HepG2 (cell line): ENCODE results near the gene ZSCAN4. TPM values are rescaled to one million over a fixed set of nuclear protein-coding genes. Genes with fewer than 3 reads are reported as not detected.

Experiments used
- ADNP ChIP-seq: sonication (generic); formaldehyde crosslinking; IDR thresholded peaks from 2 replicates; pipeline ENCODE4 v1.4.0; 2020; ENCODE audit warnings: missing genetic modification reagents
- ATRX ChIP-seq: sonication (generic); formaldehyde crosslinking; IDR thresholded peaks from 2 replicates; pipeline ENCODE4 v1.4.0; 2020; ENCODE audit warnings: missing genetic modification reagents, borderline replicate concordance
- CBX5 ChIP-seq: sonication (generic); formaldehyde crosslinking; IDR thresholded peaks from 2 replicates; pipeline ENCODE4 v1.4.0; 2020; ENCODE audit warnings: missing genetic modification reagents, borderline replicate concordance
- DMAP1 ChIP-seq: IDR thresholded peaks from 2 replicates; pipeline ENCODE4 v1.6.1; 2016
- E2F2 ChIP-seq: sonication (generic); formaldehyde crosslinking; IDR thresholded peaks from 2 replicates; pipeline ENCODE4 v1.4.0; 2020; ENCODE audit warnings: missing genetic modification reagents, borderline replicate concordance
- EEA1 ChIP-seq: sonication (generic); formaldehyde crosslinking; IDR thresholded peaks from 2 replicates; pipeline ENCODE4 v1.5.1; 2020; ENCODE audit warnings: mild to moderate bottlenecking, missing genetic modification reagents, borderline replicate concordance
- FOXJ3 ChIP-seq: sonication (generic); formaldehyde crosslinking; IDR thresholded peaks from 2 replicates; pipeline ENCODE4 v1.4.0; 2020; ENCODE audit warnings: missing genetic modification reagents, mild to moderate bottlenecking, borderline replicate concordance
- MAZ ChIP-seq, 2 experiments: sonication (generic) in 1 of 2; formaldehyde crosslinking in 1 of 2; IDR thresholded peaks; 2 replicates each; pipeline versions ENCODE4 v1.5.0 to v1.6.1; 2012 to 2020; ENCODE audit warnings: low read depth in 2 of 2, mild to moderate bottlenecking in 2 of 2, borderline replicate concordance in 1 of 2, improper control_type of control experiment in 1 of 2, low read length in 1 of 2, missing genetic modification reagents in 1 of 2, moderate library complexity in 1 of 2
- MEIS1 ChIP-seq: sonication (generic); formaldehyde crosslinking; IDR thresholded peaks from 2 replicates; pipeline ENCODE4 v1.9.0; 2021; ENCODE audit warnings: mild to moderate bottlenecking, missing genetic modification reagents, moderate library complexity, borderline replicate concordance
- NFATC3 ChIP-seq: sonication (generic); formaldehyde crosslinking; IDR thresholded peaks from 2 replicates; pipeline ENCODE4 v1.5.1; 2020; ENCODE audit warnings: mild to moderate bottlenecking, missing genetic modification reagents
- PAF1 ChIP-seq: IDR thresholded peaks from 2 replicates; pipeline ENCODE4 v1.6.1; 2016; ENCODE audit warnings: missing genetic modification reagents, missing compliant biosample characterization
- PLRG1 ChIP-seq: fragments of 450-650 bp; conservative IDR thresholded peaks from 2 replicates; pipeline ENCODE4 v1.6.1; 2016
- SP140L ChIP-seq: sonication (generic); formaldehyde crosslinking; IDR thresholded peaks from 2 replicates; pipeline ENCODE4 v1.4.0; 2020; ENCODE audit warnings: missing genetic modification reagents, borderline replicate concordance
- SP2 ChIP-seq: sonication (generic); formaldehyde crosslinking; IDR thresholded peaks from 2 replicates; pipeline ENCODE4 v1.5.1; 2020; ENCODE audit warnings: mild to moderate bottlenecking, missing genetic modification reagents
- TP53 ChIP-seq: sonication (generic); formaldehyde crosslinking; conservative IDR thresholded peaks from 2 replicates; pipeline ENCODE4 v1.4.0; 2020; ENCODE audit warnings: missing genetic modification reagents
- UBTF ChIP-seq: sonication (generic); formaldehyde crosslinking; IDR thresholded peaks from 2 replicates; pipeline ENCODE4 v1.4.0; 2020; ENCODE audit warnings: mild to moderate bottlenecking, missing genetic modification reagents
- ZBTB8A ChIP-seq: sonication (generic); formaldehyde crosslinking; IDR thresholded peaks from 2 replicates; pipeline ENCODE4 v1.4.0; 2020; ENCODE audit warnings: mild to moderate bottlenecking, low read depth, missing genetic modification reagents, borderline replicate concordance
- ZNF230 ChIP-seq: sonication (generic); formaldehyde crosslinking; IDR thresholded peaks from 2 replicates; pipeline ENCODE4 v1.4.0; 2020; ENCODE audit warnings: mild to moderate bottlenecking, missing genetic modification reagents
- ZNF280B ChIP-seq: sonication (generic); formaldehyde crosslinking; IDR thresholded peaks from 2 replicates; pipeline ENCODE4 v1.5.0; 2020; ENCODE audit warnings: missing genetic modification reagents, mild to moderate bottlenecking, borderline replicate concordance
- ZNF354B ChIP-seq: sonication (generic); formaldehyde crosslinking; IDR thresholded peaks from 2 replicates; pipeline ENCODE4 v1.8.0; 2022; ENCODE audit warnings: mild to moderate bottlenecking, missing genetic modification reagents
- ZNF430 ChIP-seq: sonication (generic); formaldehyde crosslinking; IDR thresholded peaks from 2 replicates; pipeline ENCODE4 v1.9.0; 2021; ENCODE audit warnings: mild to moderate bottlenecking, missing genetic modification reagents
- ZNF513 ChIP-seq: sonication (generic); formaldehyde crosslinking; conservative IDR thresholded peaks from 2 replicates; pipeline ENCODE4 v1.5.0; 2020; ENCODE audit warnings: missing genetic modification reagents
- ZNF543 ChIP-seq: sonication (generic); formaldehyde crosslinking; IDR thresholded peaks from 2 replicates; pipeline ENCODE4 v1.4.0; 2020; ENCODE audit warnings: mild to moderate bottlenecking, missing genetic modification reagents
- ZNF660 ChIP-seq: sonication (generic); formaldehyde crosslinking; IDR thresholded peaks from 2 replicates; pipeline ENCODE4 v1.5.1; 2020; ENCODE audit warnings: mild to moderate bottlenecking, low read depth, missing genetic modification reagents, borderline replicate concordance
- polyA plus RNA-seq, 8 experiments: library from polyadenylated mRNA; depleted of rRNA in 3 of 8; stranded (reverse) in 7 of 8; unstranded in 1 of 8; fragments of >200 nt; fragmentation: Illumina TruSeq in 4 of 8; extraction: Trizol in 4 of 8; gene quantifications; 2 replicates each; pipeline versions ENCODE4 v1.2.1 to v1.2.3, GENCODE V29; 2011 to 2016; ENCODE audit warnings: low read depth in 4 of 8, missing spikeins in 1 of 8, mixed read lengths in 1 of 8; ENCODE audit not compliant: insufficient read depth in 1 of 8
- total RNA-seq, 5 experiments: library from RNA; depleted of rRNA; stranded (reverse); fragments of >200 nt; fragmentation: Illumina TruSeq; extraction: Trizol; gene quantifications; 2 replicates each; pipeline ENCODE4 v1.2.3, GENCODE V29; 2016; ENCODE audit warnings: low read depth in 1 of 5

ZSCAN4 gene
- total and polyA plus RNA-seq, 2 of the 13 experiments (the other 11 are each of a cell fraction or from before 2014, with no cell fraction given) = 0.60 to 0.73 TPM

GRCh38 chr19:57682226-57682766 lies 13.6 kb downstream of the ZSCAN4 start (continued):
- TF ChIP-seq ZNF513 (no peak), EEA1 (CRISPR knock-in tag) (peak; percentile 10; the same call in 1 of the 2 replicates), TP53 (CRISPR knock-in tag) (no peak), ZNF543 (peak; percentile 36; the same call in 1 of the 2 replicates), SP140L (no peak), ZNF660 (CRISPR knock-in tag) (0 out of 2 replicates have a peak, but pooled peaks have one; percentile 19), MAZ (IDR thresholded peaks at IDR 0.05; ENCODE audit: borderline replicate concordance, low read depth, low read length) (no peak), MAZ (CRISPR knock-in tag; IDR thresholded peaks at IDR 0.05; ENCODE audit: low read depth) (0 out of 2 replicates have a peak, but pooled peaks have one; percentile 15), ZNF430 (CRISPR knock-in tag) (peak; percentile 47; the same call in 1 of the 2 replicates), NFATC3 (CRISPR knock-in tag) (no peak), ZNF354B (CRISPR knock-in tag) (no peak), PLRG1 (no peak), ATRX (CRISPR knock-in tag) (no peak), ZNF230 (CRISPR knock-in tag) (no peak), ADNP (CRISPR knock-in tag) (no peak), CBX5 (CRISPR knock-in tag) (no peak), ZNF280B (0 out of 2 replicates have a peak, but pooled peaks have one; percentile 46), UBTF (CRISPR knock-in tag) (peak; percentile 12; the same call in 1 of the 2 replicates), ZBTB8A (CRISPR knock-in tag) (no peak), FOXJ3 (CRISPR knock-in tag) (no peak), E2F2 (no peak), DMAP1 (CRISPR knock-in tag) (0 out of 2 replicates have a peak, but pooled peaks have one; percentile 7), MEIS1 (CRISPR knock-in tag) (no peak), PAF1 (CRISPR knock-in tag) (no peak), SP2 (CRISPR knock-in tag) (no peak)
